Measurements from ENCODE around the gene FTCD.

- TF ChIP-seq CTCF (IDR thresholded peaks at IDR 0.05) (no peak), POLR2A (IDR thresholded peaks at IDR 0.05) (no peak)
These were observed 44.3 kb upstream of the FTCD start for GRCh38 chr21:46199436-46200373.

Data from right lobe of liver (tissue), 4 donors.